KMS-11 (cell line): ENCODE results near the gene ZNF697.

Experiments used
- H2AFZ ChIP-seq: fragments of 200-600 bp; sonication (generic); 2 replicates; pipeline ENCODE4 v1.6.1; 2016; ENCODE audit warnings: antibody characterized with exemption, mixed run types, low read depth
- H3K27ac ChIP-seq: fragments of 200-600 bp; sonication (generic); 2 replicates; pipeline ENCODE4 v1.6.1; 2016; ENCODE audit warnings: mild to moderate bottlenecking, mixed run types
- H3K27me3 ChIP-seq: fragments of 200-600 bp; sonication (generic); 2 replicates; pipeline ENCODE4 v1.6.1; 2017; ENCODE audit warnings: mild to moderate bottlenecking, low read depth, mixed run types, moderate library complexity; ENCODE audit not compliant: insufficient read depth
- H3K36me3 ChIP-seq: fragments of 200-600 bp; sonication (generic); 2 replicates; pipeline ENCODE4 v1.6.1; 2017; ENCODE audit warnings: mild to moderate bottlenecking, mixed run types; ENCODE audit not compliant: insufficient read depth
- H3K4me1 ChIP-seq: fragments of 200-600 bp; sonication (generic); 2 replicates; pipeline ENCODE4 v1.6.1; 2016; ENCODE audit warnings: mild to moderate bottlenecking, low read depth, mixed run types; ENCODE audit not compliant: poor library complexity, severe bottlenecking
- H3K4me2 ChIP-seq: fragments of 200-600 bp; sonication (generic); 2 replicates; pipeline ENCODE4 v1.7.0; 2016; ENCODE audit warnings: mild to moderate bottlenecking, mixed run types
- H3K4me3 ChIP-seq: fragments of 200-600 bp; sonication (generic); IDR thresholded peaks from 2 replicates; pipeline ENCODE4 v1.6.1; 2017; ENCODE audit warnings: low read depth, low read length, mixed read lengths; ENCODE audit not compliant: insufficient read depth
- H3K79me2 ChIP-seq: fragments of 200-600 bp; sonication (generic); 2 replicates; pipeline ENCODE4 v1.6.1; 2016; ENCODE audit warnings: low read depth, mixed run types; ENCODE audit not compliant: insufficient read depth
- H3K9ac ChIP-seq: fragments of 200-600 bp; sonication (generic); 2 replicates; pipeline ENCODE4 v1.6.1; 2016; ENCODE audit warnings: mild to moderate bottlenecking, mixed run types
- H4K20me1 ChIP-seq: fragments of 200-600 bp; sonication (generic); 2 replicates; pipeline ENCODE4 v1.6.1; 2016; ENCODE audit warnings: mild to moderate bottlenecking, mixed run types; ENCODE audit not compliant: insufficient read depth
- CTCF ChIP-seq: fragments of 200-600 bp; sonication (generic); conservative IDR thresholded peaks from 2 replicates; pipeline ENCODE4 v1.6.1; 2017; ENCODE audit warnings: low read depth, mild to moderate bottlenecking, antibody characterized with exemption, low read length, moderate library complexity, mixed read lengths

The ZNF697 gene

GRCh38 chr1:119635811-119636390, 12.2 kb downstream of the ZNF697 start:
- H4K20me1 ChIP-seq, result no peaks in the 10 kb centered on the region
- no peak overlapping the region for H3K4me3 ChIP-seq
- H3K4me1 ChIP-seq, result no peaks in the 10 kb centered on the region
- no peak overlapping the region for H3K27ac ChIP-seq
- H3K79me2 ChIP-seq, result no peaks in the 10 kb centered on the region
- H3K9ac ChIP-seq, result no peak overlapping the region
- TF ChIP-seq CTCF, result no peak
- no peak overlapping the region for H3K4me2 ChIP-seq
- H2AFZ ChIP-seq, result no peak overlapping the region
- H3K27me3 ChIP-seq, result no peaks in the 10 kb centered on the region
- H3K36me3 ChIP-seq, result no peaks in the 10 kb centered on the region

- no peak overlapping the region for H2AFZ ChIP-seq
- no peak overlapping the region for H3K27ac ChIP-seq
- no peaks in the 10 kb centered on the region for H3K4me1 ChIP-seq
- no peaks in the 10 kb centered on the region for H4K20me1 ChIP-seq
- no peaks in the 10 kb centered on the region for H3K27me3 ChIP-seq
- no peak overlapping the region for H3K4me3 ChIP-seq
- H3K36me3 ChIP-seq, result no peaks in the 10 kb centered on the region
- H3K9ac ChIP-seq, result no peak overlapping the region
- no peaks in the 10 kb centered on the region for H3K79me2 ChIP-seq
- TF ChIP-seq CTCF, result no peak
- H3K4me2 ChIP-seq, result no peak overlapping the region
Measured at GRCh38 chr1:119634016-119634415, 14.1 kb downstream of the ZNF697 start.

- Histone ChIP-seq H3K4me3 (no peak overlapping the region), H3K79me2 (no peaks in the 10 kb centered on the region), H3K4me2 (no peak overlapping the region), H3K9ac (no peak overlapping the region), H3K27ac (no peak overlapping the region), H3K27me3 (no peaks in the 10 kb centered on the region), H2AFZ (no peak overlapping the region), H4K20me1 (no peaks in the 10 kb centered on the region), H3K36me3 (no peaks in the 10 kb centered on the region), H3K4me1 (no peaks in the 10 kb centered on the region)
- no peak for TF ChIP-seq CTCF
Measured at GRCh38 chr1:119633575-119633974, 14.5 kb downstream of the ZNF697 start.

GRCh38 chr1:119632841-119633240, 15.2 kb downstream of the ZNF697 start:
- Histone ChIP-seq H3K27ac (no peak overlapping the region), H4K20me1 (no peaks in the 10 kb centered on the region), H3K4me1 (no peaks in the 10 kb centered on the region), H3K4me2 (no peak overlapping the region), H2AFZ (no peak overlapping the region), H3K36me3 (no peaks in the 10 kb centered on the region), H3K27me3 (no peaks in the 10 kb centered on the region), H3K79me2 (no peaks in the 10 kb centered on the region), H3K9ac (no peak overlapping the region), H3K4me3 (no peak overlapping the region)
- no peak for TF ChIP-seq CTCF
